ENCODE results near the gene CAMTA1.
A peak's percentile ranks its signal among the peaks of the same experiment; 100 is the strongest.

DNA sequence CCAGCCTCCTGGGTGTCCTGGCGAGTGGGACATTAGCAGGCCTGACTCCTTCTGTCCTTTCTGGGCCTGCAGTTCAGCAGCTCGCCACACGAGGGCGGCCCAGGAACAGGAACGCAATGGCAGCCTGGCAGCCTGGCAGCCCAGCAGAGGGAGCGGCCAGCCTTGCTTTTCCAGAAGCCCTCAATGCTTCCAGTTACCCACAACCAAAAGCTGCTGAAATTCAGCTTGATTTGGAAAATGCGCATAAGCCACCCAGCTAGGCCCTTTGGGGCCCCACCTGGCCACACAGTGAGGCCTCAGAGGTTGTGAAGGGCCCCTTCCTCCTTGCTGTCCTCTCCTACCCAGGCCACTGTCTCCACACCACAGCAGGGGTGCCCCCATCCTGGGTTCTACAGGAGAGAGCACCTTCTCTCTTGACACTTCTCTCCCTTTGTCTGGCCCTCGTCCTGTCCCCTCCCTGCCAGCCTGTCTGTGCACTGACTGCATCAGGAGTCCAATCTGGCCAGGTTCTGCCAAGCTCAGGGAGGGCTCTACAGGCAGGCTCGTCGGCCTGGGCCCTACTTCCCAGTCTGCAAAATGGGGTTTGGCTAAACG lies 882.5 kb downstream of the CAMTA1 start:
- TF ChIP-seq, protein P1, sequence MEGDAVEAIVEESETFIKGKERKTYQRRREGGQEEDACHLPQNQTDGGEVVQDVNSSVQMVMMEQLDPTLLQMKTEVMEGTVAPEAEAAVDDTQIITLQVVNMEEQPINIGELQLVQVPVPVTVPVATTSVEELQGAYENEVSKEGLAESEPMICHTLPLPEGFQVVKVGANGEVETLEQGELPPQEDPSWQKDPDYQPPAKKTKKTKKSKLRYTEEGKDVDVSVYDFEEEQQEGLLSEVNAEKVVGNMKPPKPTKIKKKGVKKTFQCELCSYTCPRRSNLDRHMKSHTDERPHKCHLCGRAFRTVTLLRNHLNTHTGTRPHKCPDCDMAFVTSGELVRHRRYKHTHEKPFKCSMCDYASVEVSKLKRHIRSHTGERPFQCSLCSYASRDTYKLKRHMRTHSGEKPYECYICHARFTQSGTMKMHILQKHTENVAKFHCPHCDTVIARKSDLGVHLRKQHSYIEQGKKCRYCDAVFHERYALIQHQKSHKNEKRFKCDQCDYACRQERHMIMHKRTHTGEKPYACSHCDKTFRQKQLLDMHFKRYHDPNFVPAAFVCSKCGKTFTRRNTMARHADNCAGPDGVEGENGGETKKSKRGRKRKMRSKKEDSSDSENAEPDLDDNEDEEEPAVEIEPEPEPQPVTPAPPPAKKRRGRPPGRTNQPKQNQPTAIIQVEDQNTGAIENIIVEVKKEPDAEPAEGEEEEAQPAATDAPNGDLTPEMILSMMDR (IDR thresholded peaks at IDR 0.05): peak; percentile 98
- no peak for TF ChIP-seq EZH2 (IDR thresholded peaks at IDR 0.05)

All from neural progenitor cell (in vitro differentiated cells).